ENCODE results near the gene CHMP4B.

DNA sequence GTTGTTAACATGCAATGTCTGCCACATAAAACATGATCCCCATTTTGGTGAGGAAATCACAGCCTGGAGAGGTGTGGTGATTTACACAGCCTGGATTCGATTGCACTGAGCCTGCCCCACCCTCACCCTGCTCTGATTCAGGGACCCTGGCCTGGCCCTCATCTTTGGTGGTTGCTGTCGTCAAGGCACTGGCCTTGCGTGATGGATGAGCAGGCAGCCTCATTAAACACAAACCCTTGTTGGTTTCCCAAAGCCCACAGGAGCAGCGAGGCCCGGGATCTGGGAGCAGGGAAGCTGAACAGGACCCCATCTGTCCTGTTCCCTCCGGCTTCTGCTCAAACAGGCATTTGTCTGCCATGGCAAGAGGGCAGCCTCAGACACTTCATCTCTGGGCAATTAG is 70.8 kb downstream of the CHMP4B start:
- no peak for TF ChIP-seq CTCF (IDR thresholded peaks at IDR 0.05)
- TF ChIP-seq POLR2A (IDR thresholded peaks at IDR 0.05): no peak
- no peak for TF ChIP-seq EP300 (IDR thresholded peaks at IDR 0.05)
- TF ChIP-seq POLR2AphosphoS5 (IDR thresholded peaks at IDR 0.05): no peak
